Coronary artery (tissue), 2 donors: ENCODE results near the gene ZNF606.

ENCODE experiments used
- DNase-seq: peaks from one replicate; pipeline ENCODE4 v3.0.0-alpha.2; 2017; ENCODE audit warnings: low spot score
- H3K27ac ChIP-seq, 2 donors: fragments of 200-600 bp; sonication (generic); one replicate each; pipeline ENCODE4 v1.5.1; 2016 to 2019
- H3K4me3 ChIP-seq: fragments of 200-600 bp; sonication (generic); 2 replicates; pipeline ENCODE4 v1.5.1; 2016; ENCODE audit warnings: mild to moderate bottlenecking, moderate library complexity
- CTCF ChIP-seq: fragments of 200-600 bp; sonication (generic); IDR thresholded peaks from one replicate; pipeline ENCODE4 v1.5.1; 2019; ENCODE audit warnings: antibody characterized with exemption

ZNF606 gene

GRCh38 chr19:57949702-57950101 lies 52.9 kb downstream of the ZNF606 start:
- Histone ChIP-seq H3K27ac (no peak overlapping the region), H3K4me3 (no peak overlapping the region)
- DNase-seq, result no peak
- no peak for TF ChIP-seq CTCF

GRCh38 chr19:57949296-57949695 lies 53.3 kb downstream of the ZNF606 start:
- no peak for TF ChIP-seq CTCF
- H3K27ac ChIP-seq, result no peak overlapping the region
- DNase-seq, result no peak
- H3K4me3 ChIP-seq, result no peak overlapping the region

- H3K4me3 ChIP-seq, result peak within 1 kb of the TSS; percentile 91
- H3K27ac ChIP-seq, result peak within 1 kb of the TSS; percentile 57 to 85
- TF ChIP-seq CTCF, result peak; percentile 32
- peak; percentile 94 for DNase-seq
These were observed 55.0 kb downstream of the ZNF606 start, which contains the start of gene ZNF256 for GRCh38 chr19:57947419-57948134. ZNF256 (minus strand) TSS chr19:57947706; CDS start chr19:57947474, 232 bp downstream.

GRCh38 chr19:57947088-57947418 lies 55.6 kb downstream of the ZNF606 start:
- TF ChIP-seq CTCF, result no peak
- DNase-seq, result no peak
- Histone ChIP-seq H3K4me3 (peak overlapping the region; percentile 91), H3K27ac (peak overlapping the region; percentile 57 to 85)

GRCh38 chr19:57946316-57946715 lies 56.3 kb downstream of the ZNF606 start:
- TF ChIP-seq CTCF, result no peak
- H3K27ac ChIP-seq, result no peak overlapping the region
- peak overlapping the region; percentile 91 for H3K4me3 ChIP-seq
- DNase-seq, result no peak

GRCh38 chr19:57941593-57941992 lies 61.0 kb downstream of the ZNF606 start:
- H3K4me3 ChIP-seq, result no peak overlapping the region
- no peak overlapping the region for H3K27ac ChIP-seq
- TF ChIP-seq CTCF, result no peak
- DNase-seq, result no peak

GRCh38 chr19:57935731-57936130 lies 66.9 kb downstream of the ZNF606 start:
- H3K4me3 ChIP-seq, result peak overlapping the region; percentile 90
- no peak for DNase-seq

More at GRCh38 chr19:57935731-57936130, 66.9 kb downstream of the ZNF606 start:
- no peak for TF ChIP-seq CTCF
- H3K27ac ChIP-seq, result no peak overlapping the region
